HEK293T (cell line): ENCODE results near the gene DCTD.

ENCODE experiments used
- CTCF ChIA-PET: fragments of 350-600 bp; formaldehyde crosslinking; extraction: SDS; loops from one replicate; lab custom pipeline; 2021; ENCODE audit warnings: antibody characterized with exemption, inconsistent platforms; lab: Yijun Ruan, JAX
- POLR2A ChIA-PET: fragments of 350-600 bp; formaldehyde crosslinking; extraction: SDS; loops from one replicate; lab custom pipeline; 2020; ENCODE audit warnings: antibody characterized with exemption, inconsistent platforms; lab: Yijun Ruan, JAX
- DNase-seq: peaks from one replicate; pipeline ENCODE4 v3.0.0; 2012; ENCODE audit warnings: mixed read lengths; ENCODE audit errors: extremely low spot score
- ARNT ChIP-seq: fragments of 450-650 bp; IDR thresholded peaks from 2 replicates; pipeline ENCODE4 v1.6.1; 2017; ENCODE audit warnings: mild to moderate bottlenecking
- BHLHE40 ChIP-seq: fragments of 450-650 bp; IDR thresholded peaks from 2 replicates; pipeline ENCODE4 v1.6.1; 2016; ENCODE audit warnings: mild to moderate bottlenecking, moderate library complexity, borderline replicate concordance
- CTBP1 ChIP-seq: fragments of 450-650 bp; IDR thresholded peaks from 2 replicates; pipeline ENCODE4 v1.6.1; 2016; ENCODE audit warnings: borderline replicate concordance
- ELF4 ChIP-seq: fragments of 450-650 bp; IDR thresholded peaks from 2 replicates; pipeline ENCODE4 v1.6.1; 2017; ENCODE audit warnings: antibody characterized with exemption
- FOXA1 ChIP-seq: fragments of 450-650 bp; IDR thresholded peaks from 2 replicates; pipeline ENCODE4 v1.6.1; 2016; ENCODE audit warnings: mild to moderate bottlenecking
- FOXK2 ChIP-seq: fragments of 450-650 bp; IDR thresholded peaks from 2 replicates; pipeline ENCODE4 v1.6.1; 2016; ENCODE audit warnings: mild to moderate bottlenecking
- FOXM1 ChIP-seq: fragments of 450-650 bp; IDR thresholded peaks from 2 replicates; pipeline ENCODE4 v1.6.1; 2017; ENCODE audit warnings: mild to moderate bottlenecking, borderline replicate concordance
- HDGF ChIP-seq: fragments of 450-650 bp; IDR thresholded peaks from 2 replicates; pipeline ENCODE4 v1.6.1; 2017; ENCODE audit warnings: antibody characterized with exemption, borderline replicate concordance
- L3MBTL2 ChIP-seq: fragments of 450-650 bp; conservative IDR thresholded peaks from 2 replicates; pipeline ENCODE4 v1.6.1; 2016; ENCODE audit warnings: mild to moderate bottlenecking
- LEF1 ChIP-seq: fragments of 450-650 bp; IDR thresholded peaks from 2 replicates; pipeline ENCODE4 v1.6.1; 2017; ENCODE audit warnings: mild to moderate bottlenecking, borderline replicate concordance
- NFRKB ChIP-seq: fragments of 450-650 bp; IDR thresholded peaks from 2 replicates; pipeline ENCODE4 v1.6.1; 2016; ENCODE audit warnings: mild to moderate bottlenecking, moderate library complexity
- SP1 ChIP-seq: fragments of 450-650 bp; IDR thresholded peaks from 2 replicates; pipeline ENCODE4 v1.6.1; 2017
- SUZ12 ChIP-seq: fragments of 450-650 bp; IDR thresholded peaks from 2 replicates; pipeline ENCODE4 v1.6.1; 2016; ENCODE audit warnings: mild to moderate bottlenecking
- TARDBP ChIP-seq: fragments of 450-650 bp; IDR thresholded peaks from 2 replicates; pipeline ENCODE4 v1.6.1; 2016
- ZNF384 ChIP-seq: fragments of 450-650 bp; IDR thresholded peaks from 2 replicates; pipeline ENCODE4 v1.6.1; 2016
- TF ChIP-seq, protein P1 (sequence below): fragments of 450-650 bp; IDR thresholded peaks from 2 replicates; pipeline ENCODE4 v1.6.1; 2016

DCTD gene

DNA sequence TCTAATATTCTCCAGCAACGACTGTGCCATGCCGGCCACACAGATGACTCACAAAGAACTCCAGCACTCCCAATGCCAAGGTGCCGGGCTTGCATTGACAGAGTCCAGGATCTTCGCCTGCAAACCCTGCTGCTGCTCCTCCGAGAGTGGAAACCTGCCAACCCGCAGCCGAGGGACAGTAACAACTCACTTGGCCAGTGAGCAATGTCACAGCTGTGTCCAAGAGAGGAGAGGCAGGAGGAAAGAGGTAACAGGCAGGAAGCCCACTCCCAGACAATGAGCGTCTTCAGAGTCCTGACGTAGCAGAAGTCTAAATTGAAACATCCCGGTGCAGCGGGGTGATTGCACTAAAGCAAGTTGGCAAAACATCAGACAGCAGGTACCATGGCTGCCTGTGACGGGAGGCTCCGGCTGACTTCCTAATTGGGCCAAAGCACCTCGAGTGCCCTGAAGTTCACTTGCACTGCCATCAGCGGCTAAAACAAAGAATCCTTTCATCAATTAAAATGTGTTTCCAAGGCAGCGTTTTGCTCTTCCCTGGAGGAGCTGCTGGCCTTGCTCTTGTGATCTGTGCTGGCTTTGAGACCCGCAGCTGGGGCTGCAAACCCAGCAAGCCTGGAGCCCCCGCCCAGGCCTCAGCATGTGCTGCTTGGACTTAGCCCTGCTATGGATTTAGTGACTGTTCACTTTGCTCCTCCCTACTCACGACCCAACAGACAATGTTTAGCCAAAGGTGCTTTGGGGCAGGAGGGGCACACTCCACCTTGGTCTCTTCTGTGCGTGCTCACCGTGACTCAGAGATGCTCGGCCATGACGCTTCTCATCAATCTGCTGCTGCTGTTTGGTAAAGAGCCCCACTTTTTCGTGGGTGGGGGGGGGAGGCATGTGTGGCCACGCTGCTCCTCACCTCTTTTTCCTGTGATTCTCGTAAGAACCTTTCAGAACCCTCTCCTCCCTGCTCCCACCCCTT is 36.5 kb downstream of the DCTD start:
- CTCF ChIA-PET, result no interaction called here
- POLR2A ChIA-PET, result interaction anchor here (0.7 kb wide), 1 partner anchor 33 kb away, joined by 3 read pairs; no protein-coding TSS in a partner anchor
- TF ChIP-seq ARNT (no peak), FOXK2 (no peak), TARDBP (no peak), SP1 (no peak), HDGF (no peak), FOXA1 (no peak), L3MBTL2 (no peak), ELF4 (no peak), LEF1 (no peak), ZNF384 (no peak), NFRKB (no peak), FOXM1 (no peak), BHLHE40 (no peak)
- DNase-seq, result no peak

DNA sequence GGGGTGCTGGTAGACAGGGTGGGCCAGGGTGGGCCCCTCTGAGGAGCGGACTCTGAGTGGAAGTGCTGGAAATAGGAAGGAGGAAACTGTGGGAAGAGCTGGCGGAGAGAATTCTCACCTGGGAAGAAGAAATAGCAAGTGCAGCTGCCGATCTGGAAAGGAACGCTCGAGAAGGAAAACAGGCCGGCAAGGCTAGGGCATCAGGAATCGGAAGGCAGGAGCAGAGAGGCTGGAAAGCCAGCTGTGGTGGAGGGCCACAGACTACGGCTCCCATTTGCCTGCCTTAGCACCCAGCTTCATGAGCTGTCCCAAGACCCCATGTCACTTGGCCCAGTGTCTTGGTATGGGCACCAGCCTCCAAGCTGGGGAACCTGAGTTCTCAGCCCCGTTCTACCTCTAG is 37.3 kb downstream of the DCTD start:
- ChIA-PET CTCF (no interaction called here), POLR2A (interaction anchor here (0.7 kb wide), 1 partner anchor 34 kb away, joined by 3 read pairs; no protein-coding TSS in a partner anchor)
- no peak for DNase-seq
- no peak for TF ChIP-seq NFRKB
- TF ChIP-seq SP1, result no peak
- TF ChIP-seq ZNF384, result no peak
- no peak for TF ChIP-seq L3MBTL2

GRCh38 chr4:182878633-182879495 is 38.3 kb downstream of the DCTD start:
- no peak for DNase-seq
- POLR2A ChIA-PET, result no interaction called here
- TF ChIP-seq SUZ12 (no peak), ZNF384 (no peak), FOXA1 (no peak), FOXK2 (no peak), HDGF (no peak), NFRKB (no peak), BHLHE40 (no peak)
- TF ChIP-seq, protein P1, sequence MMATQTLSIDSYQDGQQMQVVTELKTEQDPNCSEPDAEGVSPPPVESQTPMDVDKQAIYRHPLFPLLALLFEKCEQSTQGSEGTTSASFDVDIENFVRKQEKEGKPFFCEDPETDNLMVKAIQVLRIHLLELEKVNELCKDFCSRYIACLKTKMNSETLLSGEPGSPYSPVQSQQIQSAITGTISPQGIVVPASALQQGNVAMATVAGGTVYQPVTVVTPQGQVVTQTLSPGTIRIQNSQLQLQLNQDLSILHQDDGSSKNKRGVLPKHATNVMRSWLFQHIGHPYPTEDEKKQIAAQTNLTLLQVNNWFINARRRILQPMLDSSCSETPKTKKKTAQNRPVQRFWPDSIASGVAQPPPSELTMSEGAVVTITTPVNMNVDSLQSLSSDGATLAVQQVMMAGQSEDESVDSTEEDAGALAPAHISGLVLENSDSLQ, result no peak
- CTCF ChIA-PET, result interaction anchor here (0.8 to 1.6 kb wide), 2 partner anchors 10 to 51 kb away, joined by 4 to 5 read pairs; no protein-coding TSS in a partner anchor

- POLR2A ChIA-PET, result no interaction called here
- CTCF ChIA-PET, result no interaction called here
- TF ChIP-seq ZNF384 (no peak), LEF1 (no peak), SUZ12 (no peak), FOXM1 (no peak), NFRKB (no peak), CTBP1 (no peak), ARNT (no peak), BHLHE40 (no peak), ELF4 (no peak), TARDBP (no peak), FOXA1 (no peak), FOXK2 (no peak), HDGF (no peak)
- TF ChIP-seq, protein P1, result no peak
- no peak for DNase-seq
These were observed 39.8 kb downstream of the DCTD start for GRCh38 chr4:182877326-182877883.

- no peak for TF ChIP-seq ELF4
- TF ChIP-seq FOXM1, result no peak
- TF ChIP-seq LEF1, result no peak
- TF ChIP-seq TARDBP, result no peak
- no peak for TF ChIP-seq L3MBTL2
- TF ChIP-seq FOXK2, result no peak
- TF ChIP-seq, protein P1, result no peak
- TF ChIP-seq HDGF, result no peak
- TF ChIP-seq NFRKB, result no peak
- no peak for TF ChIP-seq SP1
- TF ChIP-seq ARNT, result no peak
- TF ChIP-seq FOXA1, result no peak
- no peak for TF ChIP-seq SUZ12
- TF ChIP-seq CTBP1, result no peak
- ChIA-PET POLR2A (no interaction called here), CTCF (interaction anchor here (0.6 kb wide), 1 partner anchor 102 kb away, joined by 3 read pairs; no protein-coding TSS in a partner anchor)
- DNase-seq, result no peak
These were observed 40.8 kb downstream of the DCTD start for GRCh38 chr4:182876427-182876826.
